Tibial nerve (tissue), 4 donors: ENCODE results near the gene TNFRSF12A. TPM values are rescaled to one million over a fixed set of nuclear protein-coding genes. Genes with fewer than 3 reads are reported as not detected.

Experiments used
- DNase-seq, 2 donors: peaks; one replicate each; pipeline ENCODE4 v3.0.0-alpha.2; 2019; ENCODE audit warnings: low spot score in 2 of 2
- H3K27ac ChIP-seq, 4 donors: fragments of 200-600 bp; sonication (generic) in 3 of 4; one replicate each; pipeline ENCODE4 v1.5.1; 2017 to 2019; ENCODE audit warnings: mild to moderate bottlenecking in 1 of 4
- H3K27me3 ChIP-seq, 2 donors: fragments of 200-600 bp; sonication (generic) in 1 of 2; one replicate each; pipeline versions ENCODE4 v1.5.1 to v1.6.0; 2017 to 2019
- H3K36me3 ChIP-seq, 3 donors: fragments of 200-600 bp; sonication (generic); one replicate each; pipeline ENCODE4 v1.5.1; 2018 to 2019
- H3K4me1 ChIP-seq, 4 donors: fragments of 200-600 bp; sonication (generic) in 3 of 4; one replicate each; pipeline ENCODE4 v1.5.1; 2017 to 2019
- H3K4me3 ChIP-seq, 4 donors: fragments of 200-600 bp; sonication (generic) in 3 of 4; one replicate each; pipeline ENCODE4 v1.5.1; 2017 to 2019; ENCODE audit warnings: mild to moderate bottlenecking in 1 of 4, moderate library complexity in 1 of 4
- H3K9me3 ChIP-seq, 4 donors: fragments of 200-600 bp; sonication (generic) in 3 of 4; one replicate each; pipeline ENCODE4 v1.5.1; 2017 to 2019
- CTCF ChIP-seq, 5 experiments: fragments of 200-600 bp in 3 of 5; fragments of 450-650 bp in 2 of 5; sonication (generic) in 3 of 5; IDR thresholded peaks; one replicate each; pipeline ENCODE4 v1.5.1; 2016 to 2019; ENCODE audit warnings: antibody characterized with exemption in 5 of 5, mild to moderate bottlenecking in 3 of 5, moderate library complexity in 2 of 5
- EP300 ChIP-seq, 2 donors: sonication (generic); formaldehyde crosslinking; IDR thresholded peaks; one replicate each; pipeline ENCODE4 v1.6.1; 2017; ENCODE audit warnings: antibody characterized with exemption in 2 of 2, mild to moderate bottlenecking in 1 of 2
- POLR2A ChIP-seq, 2 donors: fragments of 450-650 bp; IDR thresholded peaks; one replicate each; pipeline ENCODE4 v1.6.1; 2017; ENCODE audit warnings: antibody characterized with exemption in 2 of 2, mild to moderate bottlenecking in 2 of 2, moderate library complexity in 2 of 2
- WGBS, 2 donors: methylation state at CpG; one replicate each; pipeline ENCODE4 v1.1.5; 2018; 5-methylcytosine and 5-hydroxymethylcytosine counted together
- total RNA-seq, 4 donors: library from RNA; depleted of rRNA; stranded (reverse); fragments of >200 nt; gene quantifications; one replicate each; pipeline ENCODE4 v1.1.0, GENCODE V29; 2016

TNFRSF12A gene
- total RNA-seq, 4 donors from 2014 or later: 2.4 to 47.4 (median 11.5) TPM

GRCh38 chr16:3032624-3033023 is 12.5 kb downstream of the TNFRSF12A start:
- Histone ChIP-seq H3K36me3 (no peaks in the 10 kb centered on the region), H3K27me3 (peaks cover under 1 to 92% of the 10 kb centered on the region in 2 donors), H3K4me1 (peaks cover 0 to 39% (median 16%) of the 10 kb centered on the region in 4 donors), H3K4me3 (no peak overlapping the region), H3K27ac (no peak overlapping the region), H3K9me3 (no peaks in the 10 kb centered on the region)
- 19 to 27% methylated on average over 7 of the region's 7 CpGs for WGBS, 2 donors
- TF ChIP-seq CTCF (IDR thresholded peaks at IDR 0.05) (no peak), POLR2A (IDR thresholded peaks at IDR 0.05) (no peak), EP300 (IDR thresholded peaks at IDR 0.05) (no peak)
- no peak for DNase-seq

DNA sequence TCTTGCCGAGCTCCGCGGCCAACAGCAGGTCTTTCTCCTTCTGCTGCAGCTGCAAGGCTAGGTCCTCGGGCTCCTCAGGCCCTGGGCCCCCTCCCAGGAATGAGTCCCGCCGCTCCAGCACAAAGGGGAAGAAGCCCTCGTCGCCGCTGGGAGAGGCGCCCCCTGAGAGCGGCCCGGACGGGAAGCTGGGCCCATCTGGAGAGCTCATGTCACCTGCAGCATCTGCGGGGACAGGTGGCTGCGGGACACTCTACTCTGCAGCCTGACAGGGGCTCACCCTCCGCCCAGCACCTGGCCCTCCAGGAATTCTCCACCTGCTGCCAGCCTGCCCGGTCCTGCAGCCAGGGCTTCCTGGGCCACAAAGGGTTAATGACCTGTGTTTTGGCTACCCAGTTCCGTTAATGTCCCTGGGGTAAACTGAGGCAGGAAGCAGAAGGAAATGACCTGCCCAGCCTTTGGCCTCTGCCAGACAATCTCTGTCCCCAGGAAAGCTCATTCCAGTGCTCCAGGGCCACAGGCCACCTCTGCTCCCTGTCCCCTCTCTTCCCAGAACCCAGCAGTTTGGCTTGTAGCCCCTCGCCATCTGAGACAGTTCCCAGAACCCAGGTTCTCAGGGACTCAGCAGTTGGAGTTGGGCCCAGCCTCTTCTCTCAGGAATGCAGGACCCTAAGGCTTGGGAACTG is 15.3 kb downstream of the TNFRSF12A start:
- no peak for DNase-seq
- peaks cover 0 to 17% (median 0%) of the 10 kb centered on the region in 4 donors for H3K4me1 ChIP-seq
- TF ChIP-seq CTCF (IDR thresholded peaks at IDR 0.05): no peak
- TF ChIP-seq POLR2A (IDR thresholded peaks at IDR 0.05): no peak
- TF ChIP-seq EP300 (IDR thresholded peaks at IDR 0.05): no peak
- no peak overlapping the region for H3K4me3 ChIP-seq
- 37 to 45% methylated on average over 16 to 19 of the region's 19 CpGs for WGBS, 2 donors
- H3K27me3 ChIP-seq: peaks cover 3 to 100% of the 10 kb centered on the region in 2 donors
- no peaks in the 10 kb centered on the region for H3K36me3 ChIP-seq
- no peaks in the 10 kb centered on the region for H3K9me3 ChIP-seq
- no peak overlapping the region for H3K27ac ChIP-seq

- no peak for DNase-seq
- H3K9me3 ChIP-seq: no peaks in the 10 kb centered on the region
- H3K36me3 ChIP-seq: no peaks in the 10 kb centered on the region
- peaks cover 0 to 17% (median 0%) of the 10 kb centered on the region in 4 donors for H3K4me1 ChIP-seq
- 3 to 5% methylated on average over 22 of the region's 40 CpGs for WGBS, 2 donors
- H3K4me3 ChIP-seq: peak overlapping the region in 1 of 4 donors; percentile 31
- TF ChIP-seq POLR2A (IDR thresholded peaks at IDR 0.05) (no peak), EP300 (IDR thresholded peaks at IDR 0.05) (no peak), CTCF (IDR thresholded peaks at IDR 0.05) (no peak)
- H3K27me3 ChIP-seq: peaks cover 3 to 98% of the 10 kb centered on the region in 2 donors
- peak overlapping the region in 1 of 4 donors; percentile 68 for H3K27ac ChIP-seq
These were observed 16.0 kb downstream of the TNFRSF12A start for GRCh38 chr16:3035972-3036725.

- peaks cover 0 to 12% (median 0%) of the 10 kb centered on the region in 4 donors for H3K4me1 ChIP-seq
- peaks cover 3 to 97% of the 10 kb centered on the region in 2 donors for H3K27me3 ChIP-seq
- H3K4me3 ChIP-seq: peak within 1 kb of the TSS in 1 of 4 donors; percentile 31
- TF ChIP-seq POLR2A (IDR thresholded peaks at IDR 0.05) (no peak), EP300 (IDR thresholded peaks at IDR 0.05) (no peak), CTCF (IDR thresholded peaks at IDR 0.05) (no peak)
- no peak for DNase-seq
- no peaks in the 10 kb centered on the region for H3K9me3 ChIP-seq
- WGBS, 2 donors: 11 to 13% methylated on average over 23 to 25 of the region's 44 CpGs
- no peaks in the 10 kb centered on the region for H3K36me3 ChIP-seq
- peak within 1 kb of the TSS in 1 of 4 donors; percentile 68 for H3K27ac ChIP-seq
These were observed 16.7 kb downstream of the TNFRSF12A start, which contains the start of gene BICDL2 for GRCh38 chr16:3036726-3037315. BICDL2 (minus strand) TSS chr16:3036944; CDS start chr16:3035496, 1,448 bp downstream.
